ENCODE data around the gene C6orf15. TPM values are rescaled to one million over a fixed set of nuclear protein-coding genes. Genes with fewer than 3 reads are reported as not detected.

The C6orf15 gene
- total RNA-seq, 1 experiment from 2014 or later: not detected

DNA sequence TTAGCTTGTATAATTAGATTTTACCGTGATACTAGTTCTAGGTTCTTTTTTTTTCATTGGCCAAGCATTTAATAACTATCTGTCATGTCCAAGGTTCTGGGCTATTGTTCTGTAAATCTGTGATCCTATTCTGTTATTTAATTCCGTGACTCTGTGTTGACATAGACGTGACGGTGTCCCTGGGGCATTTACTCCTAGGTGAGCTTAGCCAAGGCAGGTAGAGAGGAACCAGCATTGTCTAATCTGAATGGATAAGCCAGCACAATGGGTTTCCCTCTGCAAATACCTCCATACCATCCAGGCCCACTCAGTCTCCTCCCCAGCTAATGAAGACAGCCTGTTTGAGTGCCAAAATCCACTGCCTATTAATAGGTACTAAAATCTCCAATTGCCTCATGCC is 16.8 kb upstream of the C6orf15 start:
- intact Hi-C loops (cut with micrococcal nuclease; ENCODE audit: unreplicated experiment): no loop called here
- no peak for TF ChIP-seq TCF7L2 (IDR thresholded peaks at IDR 0.05; ENCODE audit: low read depth, low read length)
- TF ChIP-seq, protein P1, sequence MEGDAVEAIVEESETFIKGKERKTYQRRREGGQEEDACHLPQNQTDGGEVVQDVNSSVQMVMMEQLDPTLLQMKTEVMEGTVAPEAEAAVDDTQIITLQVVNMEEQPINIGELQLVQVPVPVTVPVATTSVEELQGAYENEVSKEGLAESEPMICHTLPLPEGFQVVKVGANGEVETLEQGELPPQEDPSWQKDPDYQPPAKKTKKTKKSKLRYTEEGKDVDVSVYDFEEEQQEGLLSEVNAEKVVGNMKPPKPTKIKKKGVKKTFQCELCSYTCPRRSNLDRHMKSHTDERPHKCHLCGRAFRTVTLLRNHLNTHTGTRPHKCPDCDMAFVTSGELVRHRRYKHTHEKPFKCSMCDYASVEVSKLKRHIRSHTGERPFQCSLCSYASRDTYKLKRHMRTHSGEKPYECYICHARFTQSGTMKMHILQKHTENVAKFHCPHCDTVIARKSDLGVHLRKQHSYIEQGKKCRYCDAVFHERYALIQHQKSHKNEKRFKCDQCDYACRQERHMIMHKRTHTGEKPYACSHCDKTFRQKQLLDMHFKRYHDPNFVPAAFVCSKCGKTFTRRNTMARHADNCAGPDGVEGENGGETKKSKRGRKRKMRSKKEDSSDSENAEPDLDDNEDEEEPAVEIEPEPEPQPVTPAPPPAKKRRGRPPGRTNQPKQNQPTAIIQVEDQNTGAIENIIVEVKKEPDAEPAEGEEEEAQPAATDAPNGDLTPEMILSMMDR (IDR thresholded peaks at IDR 0.05): no peak
- TF ChIP-seq REST (IDR thresholded peaks at IDR 0.05; ENCODE audit: insufficient read depth in 1 of 2, low read depth in 2 of 2, low read length in 1 of 2): no peak
- TF ChIP-seq SIN3A (IDR thresholded peaks at IDR 0.05; ENCODE audit: borderline replicate concordance, insufficient read depth, low read depth, low read length): no peak
- TF ChIP-seq POLR2AphosphoS5 (IDR thresholded peaks at IDR 0.05; ENCODE audit: low read depth, low read length): no peak
- ChIA-PET POLR2A (interaction anchor here (0.6 kb wide), 1 partner anchor 450 kb away, joined by 10 read pairs; no protein-coding TSS in a partner anchor), CTCF (interaction anchor here (0.8 to 0.9 kb wide), 3 partner anchors 12 to 63 kb away, joined by 4 to 5 read pairs (median 4); no protein-coding TSS in a partner anchor)
- in situ Hi-C loops (cut with HindIII; ENCODE audit: low pct_unique_long_range_greater_than_20kb, low sequenced_read_pairs): no loop called here
- H3K4me3 ChIP-seq (ENCODE audit: low read depth in 2 of 2, low read length in 2 of 2): no peak overlapping the region
- no peaks in the 10 kb centered on the region for H3K36me3 ChIP-seq (ENCODE audit: control insufficient read depth, insufficient read depth, low read length)
- ATAC-seq (no peak), DNase-seq (ENCODE audit: low read depth, low spot score) (no peak)
- no peaks in the 10 kb centered on the region for H3K9me3 ChIP-seq (ENCODE audit: control insufficient read depth, insufficient read depth, low read depth, low read length)
- BruUV-seq (replicated peaks): no TSS peak
- H3K27me3 ChIP-seq (ENCODE audit: control insufficient read depth, insufficient read depth, low read length): peaks cover 2% of the 10 kb centered on the region; the same call in 1 of the 2 replicates
- peaks cover 7% of the 10 kb centered on the region for H3K4me1 ChIP-seq (ENCODE audit: control insufficient read depth, insufficient read depth, low read length)
- no peak overlapping the region for H3K27ac ChIP-seq (ENCODE audit: low read length)

GRCh38 chr6:31128093-31128676 is 15.8 kb upstream of the C6orf15 start:
- BruUV-seq (replicated peaks): no TSS peak
- no peak overlapping the region for H3K27ac ChIP-seq (ENCODE audit: low read length)
- POLR2A ChIA-PET: no interaction called here
- no peaks in the 10 kb centered on the region for H3K9me3 ChIP-seq (ENCODE audit: control insufficient read depth, insufficient read depth, low read depth, low read length)
- DNase-seq (ENCODE audit: low read depth, low spot score) (no peak), ATAC-seq (peak; percentile 65; the same call in 1 of the 2 replicates)
- H3K36me3 ChIP-seq (ENCODE audit: control insufficient read depth, insufficient read depth, low read length): no peaks in the 10 kb centered on the region
- no peak overlapping the region for H3K4me3 ChIP-seq (ENCODE audit: low read depth in 2 of 2, low read length in 2 of 2)
- peaks cover 2% of the 10 kb centered on the region; the same call in 1 of the 2 replicates for H3K27me3 ChIP-seq (ENCODE audit: control insufficient read depth, insufficient read depth, low read length)
- CTCF ChIA-PET: interaction anchor here (0.8 to 0.9 kb wide), 2 partner anchors 11 to 64 kb away, joined by 4 to 5 read pairs; no protein-coding TSS in a partner anchor
- TF ChIP-seq REST (IDR thresholded peaks at IDR 0.05; ENCODE audit: insufficient read depth in 1 of 2, low read depth in 2 of 2, low read length in 1 of 2) (no peak), SIN3A (IDR thresholded peaks at IDR 0.05; ENCODE audit: borderline replicate concordance, insufficient read depth, low read depth, low read length) (no peak), TCF7L2 (IDR thresholded peaks at IDR 0.05; ENCODE audit: low read depth, low read length) (no peak), POLR2AphosphoS5 (IDR thresholded peaks at IDR 0.05; ENCODE audit: low read depth, low read length) (no peak)
- TF ChIP-seq, protein P1 (IDR thresholded peaks at IDR 0.05): peak; percentile 95
- H3K4me1 ChIP-seq (ENCODE audit: control insufficient read depth, insufficient read depth, low read length): peaks cover 9% of the 10 kb centered on the region
- in situ Hi-C loops (cut with HindIII; ENCODE audit: low pct_unique_long_range_greater_than_20kb, low sequenced_read_pairs) (no loop called here), intact Hi-C loops (cut with micrococcal nuclease; ENCODE audit: unreplicated experiment) (no loop called here)
